ENCODE results near the gene SCUBE1.

SCUBE1 gene

DNA sequence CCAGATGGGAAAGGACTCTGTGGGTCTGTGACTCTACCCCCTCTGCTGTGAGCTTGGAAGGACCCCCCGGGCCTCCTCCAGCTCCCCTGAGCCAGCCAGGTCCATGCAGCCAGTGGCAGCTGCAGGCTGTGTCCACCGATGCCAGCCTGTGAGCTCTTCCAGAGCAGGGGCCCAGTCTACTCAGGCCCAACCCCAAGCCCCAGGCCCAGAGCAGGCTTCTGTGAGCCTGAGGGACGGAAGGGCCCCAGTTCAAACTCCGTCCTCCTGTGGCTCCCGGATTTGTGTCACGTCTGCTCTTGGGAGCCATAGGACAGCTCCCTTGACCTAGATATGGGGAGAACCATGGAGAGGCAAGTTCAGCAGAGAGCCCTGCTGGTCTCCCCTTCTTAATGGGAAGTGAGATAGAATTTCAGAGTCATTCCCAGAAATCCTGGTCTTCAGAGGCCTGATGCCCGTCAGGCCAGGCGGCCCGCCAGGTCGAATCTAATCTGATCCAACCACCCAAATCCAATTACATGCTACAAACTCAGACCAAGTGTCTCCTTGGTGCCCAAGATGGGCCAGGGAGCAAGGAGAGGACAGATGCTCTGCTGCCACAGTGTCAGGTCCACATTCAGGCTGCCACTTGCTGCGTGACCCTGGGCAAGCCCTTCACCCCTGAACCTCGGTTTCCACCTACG is 75.1 kb downstream of the SCUBE1 start:
- ATAC-seq, result no peak; the same call in 2 of the 3 replicates
- TF ChIP-seq TCF4 (CRISPR knock-in tag; IDR thresholded peaks at IDR 0.05; ENCODE audit: borderline replicate concordance) (peak; percentile 48; the same call in 1 of the 2 replicates), ZNF70 (CRISPR knock-in tag; IDR thresholded peaks at IDR 0.05) (no peak)
- TF ChIP-seq, protein P1, sequence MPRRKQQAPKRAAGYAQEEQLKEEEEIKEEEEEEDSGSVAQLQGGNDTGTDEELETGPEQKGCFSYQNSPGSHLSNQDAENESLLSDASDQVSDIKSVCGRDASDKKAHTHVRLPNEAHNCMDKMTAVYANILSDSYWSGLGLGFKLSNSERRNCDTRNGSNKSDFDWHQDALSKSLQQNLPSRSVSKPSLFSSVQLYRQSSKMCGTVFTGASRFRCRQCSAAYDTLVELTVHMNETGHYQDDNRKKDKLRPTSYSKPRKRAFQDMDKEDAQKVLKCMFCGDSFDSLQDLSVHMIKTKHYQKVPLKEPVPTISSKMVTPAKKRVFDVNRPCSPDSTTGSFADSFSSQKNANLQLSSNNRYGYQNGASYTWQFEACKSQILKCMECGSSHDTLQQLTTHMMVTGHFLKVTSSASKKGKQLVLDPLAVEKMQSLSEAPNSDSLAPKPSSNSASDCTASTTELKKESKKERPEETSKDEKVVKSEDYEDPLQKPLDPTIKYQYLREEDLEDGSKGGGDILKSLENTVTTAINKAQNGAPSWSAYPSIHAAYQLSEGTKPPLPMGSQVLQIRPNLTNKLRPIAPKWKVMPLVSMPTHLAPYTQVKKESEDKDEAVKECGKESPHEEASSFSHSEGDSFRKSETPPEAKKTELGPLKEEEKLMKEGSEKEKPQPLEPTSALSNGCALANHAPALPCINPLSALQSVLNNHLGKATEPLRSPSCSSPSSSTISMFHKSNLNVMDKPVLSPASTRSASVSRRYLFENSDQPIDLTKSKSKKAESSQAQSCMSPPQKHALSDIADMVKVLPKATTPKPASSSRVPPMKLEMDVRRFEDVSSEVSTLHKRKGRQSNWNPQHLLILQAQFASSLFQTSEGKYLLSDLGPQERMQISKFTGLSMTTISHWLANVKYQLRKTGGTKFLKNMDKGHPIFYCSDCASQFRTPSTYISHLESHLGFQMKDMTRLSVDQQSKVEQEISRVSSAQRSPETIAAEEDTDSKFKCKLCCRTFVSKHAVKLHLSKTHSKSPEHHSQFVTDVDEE (CRISPR knock-in tag; IDR thresholded peaks at IDR 0.05), result 0 out of 2 replicates have a peak, but pooled peaks have one; percentile 3

DNA sequence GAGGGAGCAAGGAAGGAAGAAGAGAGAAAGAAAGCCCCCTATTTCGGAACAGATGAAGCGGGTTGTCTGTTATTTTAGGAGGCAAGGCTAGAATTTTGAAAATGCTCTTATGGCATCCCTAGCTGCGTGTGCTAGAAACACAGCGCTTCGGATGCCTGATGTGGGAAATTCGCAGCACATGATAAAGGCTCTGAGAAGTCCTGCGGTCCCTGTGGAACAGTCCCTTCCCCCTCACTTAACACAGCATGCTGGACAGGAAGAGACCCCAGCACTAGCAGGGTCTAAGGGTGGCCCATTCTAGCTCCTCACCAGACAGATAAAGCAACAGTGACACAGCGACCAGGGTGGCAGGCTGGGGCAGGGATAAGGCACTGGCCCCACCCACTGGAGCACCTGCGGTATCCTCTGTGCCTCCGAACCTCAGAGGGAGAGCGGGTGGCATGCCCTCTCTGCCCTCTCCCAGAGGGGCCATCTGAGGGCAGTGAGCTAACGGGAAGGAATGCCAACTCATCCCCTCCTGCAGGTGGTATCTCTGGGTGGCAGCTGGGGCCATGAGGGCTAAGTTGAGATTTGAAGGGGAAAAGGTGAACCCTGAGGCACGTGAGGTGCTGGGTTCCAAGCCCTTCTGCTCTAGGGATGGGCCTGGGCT is 75.7 kb downstream of the SCUBE1 start:
- TF ChIP-seq ZC3H10 (CRISPR knock-in tag; IDR thresholded peaks at IDR 0.05), result no peak
- TF ChIP-seq ZNF70 (CRISPR knock-in tag; IDR thresholded peaks at IDR 0.05), result no peak
- TF ChIP-seq CSDC2 (CRISPR knock-in tag; IDR thresholded peaks at IDR 0.05), result no peak
- TF ChIP-seq TCF4 (CRISPR knock-in tag; IDR thresholded peaks at IDR 0.05; ENCODE audit: borderline replicate concordance), result no peak
- no peak for TF ChIP-seq TOX (CRISPR knock-in tag; IDR thresholded peaks at IDR 0.05; ENCODE audit: borderline replicate concordance)
- no peak for TF ChIP-seq OSR1 (CRISPR knock-in tag; IDR thresholded peaks at IDR 0.05)
- TF ChIP-seq SNAI2 (CRISPR knock-in tag; IDR thresholded peaks at IDR 0.05), result no peak
- no peak for TF ChIP-seq ARNTL (CRISPR knock-in tag; IDR thresholded peaks at IDR 0.05; ENCODE audit: borderline replicate concordance, low read depth)
- TF ChIP-seq, protein P2, sequence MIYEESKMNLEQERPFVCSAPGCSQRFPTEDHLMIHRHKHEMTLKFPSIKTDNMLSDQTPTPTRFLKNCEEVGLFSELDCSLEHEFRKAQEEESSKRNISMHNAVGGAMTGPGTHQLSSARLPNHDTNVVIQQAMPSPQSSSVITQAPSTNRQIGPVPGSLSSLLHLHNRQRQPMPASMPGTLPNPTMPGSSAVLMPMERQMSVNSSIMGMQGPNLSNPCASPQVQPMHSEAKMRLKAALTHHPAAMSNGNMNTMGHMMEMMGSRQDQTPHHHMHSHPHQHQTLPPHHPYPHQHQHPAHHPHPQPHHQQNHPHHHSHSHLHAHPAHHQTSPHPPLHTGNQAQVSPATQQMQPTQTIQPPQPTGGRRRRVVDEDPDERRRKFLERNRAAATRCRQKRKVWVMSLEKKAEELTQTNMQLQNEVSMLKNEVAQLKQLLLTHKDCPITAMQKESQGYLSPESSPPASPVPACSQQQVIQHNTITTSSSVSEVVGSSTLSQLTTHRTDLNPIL (CRISPR knock-in tag; IDR thresholded peaks at IDR 0.05; ENCODE audit: low read depth), result no peak
- TF ChIP-seq, protein P1 (CRISPR knock-in tag; IDR thresholded peaks at IDR 0.05), result no peak
- no peak for TF ChIP-seq ZNF565 (CRISPR knock-in tag; conservative IDR thresholded peaks at IDR 0.05; ENCODE audit: low read depth)
- TF ChIP-seq, protein P3, sequence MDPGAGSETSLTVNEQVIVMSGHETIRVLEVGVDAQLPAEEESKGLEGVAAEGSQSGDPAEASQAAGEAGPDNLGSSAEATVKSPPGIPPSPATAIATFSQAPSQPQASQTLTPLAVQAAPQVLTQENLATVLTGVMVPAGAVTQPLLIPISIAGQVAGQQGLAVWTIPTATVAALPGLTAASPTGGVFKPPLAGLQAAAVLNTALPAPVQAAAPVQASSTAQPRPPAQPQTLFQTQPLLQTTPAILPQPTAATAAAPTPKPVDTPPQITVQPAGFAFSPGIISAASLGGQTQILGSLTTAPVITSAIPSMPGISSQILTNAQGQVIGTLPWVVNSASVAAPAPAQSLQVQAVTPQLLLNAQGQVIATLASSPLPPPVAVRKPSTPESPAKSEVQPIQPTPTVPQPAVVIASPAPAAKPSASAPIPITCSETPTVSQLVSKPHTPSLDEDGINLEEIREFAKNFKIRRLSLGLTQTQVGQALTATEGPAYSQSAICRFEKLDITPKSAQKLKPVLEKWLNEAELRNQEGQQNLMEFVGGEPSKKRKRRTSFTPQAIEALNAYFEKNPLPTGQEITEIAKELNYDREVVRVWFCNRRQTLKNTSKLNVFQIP (CRISPR knock-in tag; IDR thresholded peaks at IDR 0.05; ENCODE audit: borderline replicate concordance, low read depth), result no peak
- no peak for ATAC-seq

DNA sequence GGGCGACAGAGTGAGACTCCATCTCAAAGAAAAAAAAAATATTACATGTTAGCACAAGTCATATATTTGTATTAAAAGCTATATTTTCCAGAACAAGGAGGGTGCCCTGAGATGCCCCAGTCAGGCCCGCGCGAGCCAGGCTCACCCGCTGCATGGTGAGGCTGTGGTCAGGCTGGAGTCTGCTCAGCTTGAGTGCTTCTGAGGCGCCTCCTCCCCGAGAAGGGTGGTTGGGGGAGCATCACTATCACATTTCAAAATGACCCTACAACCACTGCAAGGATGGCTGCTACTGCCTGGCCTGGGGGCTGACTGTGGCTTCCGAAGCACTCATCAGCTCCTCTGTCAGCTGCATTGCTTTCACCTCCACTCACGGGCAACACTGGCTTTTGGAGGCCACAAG is 77.1 kb downstream of the SCUBE1 start:
- ATAC-seq, result no peak
- TF ChIP-seq, protein P1 (CRISPR knock-in tag; IDR thresholded peaks at IDR 0.05), result no peak
- TF ChIP-seq ZNF70 (CRISPR knock-in tag; IDR thresholded peaks at IDR 0.05) (no peak), ESRRG (CRISPR knock-in tag; IDR thresholded peaks at IDR 0.05) (no peak), CSDC2 (CRISPR knock-in tag; IDR thresholded peaks at IDR 0.05) (no peak), TCF4 (CRISPR knock-in tag; IDR thresholded peaks at IDR 0.05; ENCODE audit: borderline replicate concordance) (no peak), TOX (CRISPR knock-in tag; IDR thresholded peaks at IDR 0.05; ENCODE audit: borderline replicate concordance) (no peak), ZC3H10 (CRISPR knock-in tag; IDR thresholded peaks at IDR 0.05) (no peak), SNAI2 (CRISPR knock-in tag; IDR thresholded peaks at IDR 0.05) (no peak), ARNTL (CRISPR knock-in tag; IDR thresholded peaks at IDR 0.05; ENCODE audit: borderline replicate concordance, low read depth) (no peak), ZFP3 (CRISPR knock-in tag; IDR thresholded peaks at IDR 0.05) (no peak), ZFP30 (CRISPR knock-in tag; IDR thresholded peaks at IDR 0.05) (no peak), ISL1 (CRISPR knock-in tag; IDR thresholded peaks at IDR 0.05) (no peak), BACH2 (CRISPR knock-in tag; IDR thresholded peaks at IDR 0.05; ENCODE audit: borderline replicate concordance) (no peak), GLIS3 (CRISPR knock-in tag; IDR thresholded peaks at IDR 0.05) (no peak), ZNF565 (CRISPR knock-in tag; conservative IDR thresholded peaks at IDR 0.05; ENCODE audit: low read depth) (no peak), ZNF8 (CRISPR knock-in tag; IDR thresholded peaks at IDR 0.05) (no peak)
- TF ChIP-seq, protein P3 (CRISPR knock-in tag; IDR thresholded peaks at IDR 0.05; ENCODE audit: borderline replicate concordance, low read depth), result no peak
- TF ChIP-seq, protein P4, sequence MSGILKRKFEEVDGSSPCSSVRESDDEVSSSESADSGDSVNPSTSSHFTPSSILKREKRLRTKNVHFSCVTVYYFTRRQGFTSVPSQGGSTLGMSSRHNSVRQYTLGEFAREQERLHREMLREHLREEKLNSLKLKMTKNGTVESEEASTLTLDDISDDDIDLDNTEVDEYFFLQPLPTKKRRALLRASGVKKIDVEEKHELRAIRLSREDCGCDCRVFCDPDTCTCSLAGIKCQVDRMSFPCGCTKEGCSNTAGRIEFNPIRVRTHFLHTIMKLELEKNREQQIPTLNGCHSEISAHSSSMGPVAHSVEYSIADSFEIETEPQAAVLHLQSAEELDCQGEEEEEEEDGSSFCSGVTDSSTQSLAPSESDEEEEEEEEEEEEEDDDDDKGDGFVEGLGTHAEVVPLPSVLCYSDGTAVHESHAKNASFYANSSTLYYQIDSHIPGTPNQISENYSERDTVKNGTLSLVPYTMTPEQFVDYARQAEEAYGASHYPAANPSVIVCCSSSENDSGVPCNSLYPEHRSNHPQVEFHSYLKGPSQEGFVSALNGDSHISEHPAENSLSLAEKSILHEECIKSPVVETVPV (CRISPR knock-in tag; IDR thresholded peaks at IDR 0.05), result no peak

All from SK-N-SH treated with all-trans-retinoic acid at 6 μM for 48 hours (cell line).